HEK293T (cell line): ENCODE data around the gene RSPO4.

Source experiments
- BHLHE40 ChIP-seq: fragments of 450-650 bp; IDR thresholded peaks from 2 replicates; pipeline ENCODE4 v1.6.1; 2016; ENCODE audit warnings: mild to moderate bottlenecking, moderate library complexity, borderline replicate concordance
- TARDBP ChIP-seq: fragments of 450-650 bp; IDR thresholded peaks from 2 replicates; pipeline ENCODE4 v1.6.1; 2016

DNA sequence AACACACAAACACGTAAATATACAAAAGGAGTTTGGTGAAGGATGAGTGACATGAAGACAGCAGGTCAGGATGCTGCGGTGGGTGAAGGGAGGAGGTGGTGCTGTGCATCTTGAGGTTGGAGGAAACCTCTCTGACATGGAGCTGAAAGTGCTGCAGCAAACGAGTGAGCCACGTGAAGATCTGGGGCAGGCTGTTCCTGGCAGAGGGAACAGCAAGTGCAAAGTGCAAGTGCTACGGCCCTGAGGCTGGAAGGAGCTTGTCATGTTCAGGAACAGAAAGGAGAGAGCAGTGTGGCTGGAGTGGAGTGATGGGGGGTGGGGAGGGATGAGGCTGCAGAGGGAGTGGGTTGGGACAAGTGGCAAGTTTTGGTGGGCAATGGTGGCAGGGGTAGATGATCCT is 61.2 kb downstream of the RSPO4 start:
- no peak for TF ChIP-seq TARDBP
- TF ChIP-seq BHLHE40: no peak
